ENCODE results near the gene SUPT20H.
A peak's percentile ranks its signal among the peaks of the same experiment; 100 is the strongest.

The SUPT20H gene

GRCh38 chr13:37047032-37047431 lies 12.5 kb downstream of the SUPT20H start (continued):
- TF ChIP-seq PRDM10 (tag by site-specific recombination; IDR thresholded peaks at IDR 0.05) (0 out of 2 replicates have a peak, but pooled peaks have one; percentile 16), ZNF350 (tag by site-specific recombination; IDR thresholded peaks at IDR 0.05) (no peak), ZNF785 (tag by site-specific recombination; IDR thresholded peaks at IDR 0.05) (no peak), ZNF600 (tag by site-specific recombination; IDR thresholded peaks at IDR 0.05) (no peak), ZNF776 (tag by site-specific recombination; IDR thresholded peaks at IDR 0.05; ENCODE audit: borderline replicate concordance) (no peak), ZNF548 (tag by site-specific recombination; IDR thresholded peaks at IDR 0.05) (no peak), OVOL3 (tag by site-specific recombination; IDR thresholded peaks at IDR 0.05) (peak; percentile 99), ZNF645 (tag by site-specific recombination; IDR thresholded peaks at IDR 0.05) (peak; percentile 82; the same call in 1 of the 2 replicates), ZIC2 (tag by site-specific recombination; IDR thresholded peaks at IDR 0.05) (peak; percentile 94), ZNF510 (tag by site-specific recombination; IDR thresholded peaks at IDR 0.05; ENCODE audit: insufficient replicate concordance) (no peak), ZNF292 (tag by site-specific recombination; IDR thresholded peaks at IDR 0.05; ENCODE audit: borderline replicate concordance, low read depth) (no peak)

GRCh38 chr13:37046062-37046461 lies 13.4 kb downstream of the SUPT20H start:
- Histone ChIP-seq H3K4me3 (ENCODE audit: low read depth, low read length) (no peak overlapping the region), H3K4me1 (ENCODE audit: control insufficient read depth, insufficient read depth, low read length) (peaks cover 8% of the 10 kb centered on the region; the same call in 1 of the 2 replicates), H3K9me3 (ENCODE audit: control insufficient read depth, insufficient read depth, low read depth, low read length) (no peaks in the 10 kb centered on the region), H3K36me3 (ENCODE audit: control insufficient read depth in 2 of 2, insufficient read depth in 1 of 2, low read length in 2 of 2) (peaks cover 17 to 42% of the 10 kb centered on the region in 2 experiments), H3K27ac (ENCODE audit: extremely low read depth, low read depth, low read length) (no peak overlapping the region)
- TF ChIP-seq FEZF1 (tag by site-specific recombination; IDR thresholded peaks at IDR 0.05) (peak; percentile 95), PRDM6 (tag by site-specific recombination; IDR thresholded peaks at IDR 0.05) (peak; percentile 23; the same call in 1 of the 2 replicates), ZNF513 (tag by site-specific recombination; IDR thresholded peaks at IDR 0.05) (no peak), ZNF311 (tag by site-specific recombination; IDR thresholded peaks at IDR 0.05; ENCODE audit: borderline replicate concordance) (no peak), ZNF596 (tag by site-specific recombination; IDR thresholded peaks at IDR 0.05) (0 out of 2 replicates have a peak, but pooled peaks have one; percentile 3), ZBTB44 (tag by site-specific recombination; IDR thresholded peaks at IDR 0.05) (no peak)
- ChIA-PET POLR2A (no interaction called here), CTCF (interaction anchor here (0.6 kb wide), 1 partner anchor 37 kb away, joined by 3 read pairs; no protein-coding TSS in a partner anchor)

Data from HEK293 (cell line).